Activated CD8-positive, alpha-beta memory T cell treated with anti-CD3 and anti-CD28 coated beads for 24 hours (primary cell): ENCODE results near the gene SLC6A15.

ENCODE experiments used
- DNase-seq: peaks from one replicate; pipeline ENCODE4 v3.0.0-alpha.2; 2020

Gene SLC6A15

DNA sequence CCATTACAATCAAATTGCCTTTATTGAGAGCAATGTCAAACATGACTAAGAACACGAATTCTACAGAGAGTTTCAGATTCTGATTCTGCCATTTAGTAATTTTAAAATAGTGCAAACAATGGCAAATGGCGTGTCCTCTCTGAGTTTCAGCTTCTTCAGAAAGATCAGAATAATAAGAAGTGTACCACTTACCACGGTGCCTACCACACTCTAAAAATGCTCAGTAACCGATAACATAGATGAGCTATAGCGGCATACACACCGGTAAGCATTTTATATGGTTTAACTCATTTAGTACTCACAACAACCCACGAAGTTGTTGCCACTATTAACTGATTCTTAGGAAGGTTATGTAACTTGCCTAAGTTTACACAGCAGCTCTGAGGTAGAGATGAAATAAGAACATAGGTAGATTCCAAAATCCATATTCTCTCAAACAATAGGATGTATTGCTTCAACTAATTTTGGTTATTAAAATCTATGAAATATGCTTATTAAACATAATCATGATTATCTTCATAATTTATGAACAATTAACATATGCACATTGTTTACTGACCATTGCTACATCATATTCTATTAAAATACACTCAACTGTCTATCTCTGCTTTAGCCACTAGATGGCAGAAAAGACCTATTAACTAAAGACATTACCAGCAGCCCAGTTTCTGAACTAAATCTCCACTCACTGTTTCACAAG is 38.3 kb downstream of the SLC6A15 start:
- DNase-seq: no peak

DNA sequence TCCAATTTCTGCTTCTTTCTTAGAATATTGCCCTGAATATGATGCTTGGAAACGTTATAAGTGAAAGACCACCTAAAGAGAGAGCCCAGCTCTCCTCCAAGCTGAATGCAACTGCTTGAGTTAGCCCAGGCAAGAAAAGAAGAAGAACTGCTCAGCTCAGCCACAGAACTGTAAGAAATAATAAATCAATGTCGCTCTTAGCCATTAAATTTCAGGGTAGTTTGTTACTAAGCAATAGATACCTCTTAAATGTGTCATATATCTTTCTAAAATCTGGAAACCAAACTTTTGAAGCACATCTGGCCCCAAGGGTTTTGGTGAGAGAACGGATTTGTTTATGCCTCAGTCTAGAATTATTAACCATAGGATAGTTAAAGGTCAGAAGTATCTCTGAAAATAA is 50.4 kb downstream of the SLC6A15 start:
- no peak for DNase-seq

DNA sequence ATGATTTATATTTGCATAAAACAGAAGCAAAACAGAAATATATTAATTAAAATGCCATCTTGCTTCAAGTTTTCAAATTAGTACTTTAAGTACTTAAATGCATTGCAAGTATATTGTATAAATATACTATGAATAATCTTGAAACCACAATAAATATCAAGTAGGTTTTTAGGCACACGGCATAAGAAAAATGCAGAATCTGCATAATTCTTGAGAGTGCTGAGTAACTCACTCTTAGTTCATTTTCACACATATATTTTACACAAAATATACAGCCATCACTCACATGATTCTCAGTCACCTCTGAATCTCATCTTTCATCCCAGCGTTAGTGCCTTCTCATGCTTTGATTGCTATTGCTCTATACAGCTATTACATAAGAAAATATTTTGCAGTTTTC is 51.9 kb downstream of the SLC6A15 start:
- DNase-seq: no peak

DNA sequence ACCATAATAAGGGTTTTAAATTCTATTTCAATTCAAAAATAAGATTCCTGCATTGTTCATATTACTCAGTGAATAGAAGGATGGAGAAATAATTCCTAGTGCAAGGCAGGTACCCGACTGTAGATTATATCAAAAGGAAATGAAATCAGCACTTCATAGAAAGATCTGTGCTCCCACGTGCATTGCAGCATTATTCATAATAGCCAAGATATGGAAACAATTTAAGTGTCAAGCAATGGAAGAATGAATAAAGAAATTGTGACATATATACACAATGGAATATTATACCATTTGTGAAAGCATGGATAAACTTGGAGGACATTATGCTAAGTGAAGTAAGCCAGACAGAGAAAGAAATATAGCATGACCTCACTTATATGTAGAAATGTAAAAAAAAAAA is 53.8 kb downstream of the SLC6A15 start:
- DNase-seq: no peak

DNA sequence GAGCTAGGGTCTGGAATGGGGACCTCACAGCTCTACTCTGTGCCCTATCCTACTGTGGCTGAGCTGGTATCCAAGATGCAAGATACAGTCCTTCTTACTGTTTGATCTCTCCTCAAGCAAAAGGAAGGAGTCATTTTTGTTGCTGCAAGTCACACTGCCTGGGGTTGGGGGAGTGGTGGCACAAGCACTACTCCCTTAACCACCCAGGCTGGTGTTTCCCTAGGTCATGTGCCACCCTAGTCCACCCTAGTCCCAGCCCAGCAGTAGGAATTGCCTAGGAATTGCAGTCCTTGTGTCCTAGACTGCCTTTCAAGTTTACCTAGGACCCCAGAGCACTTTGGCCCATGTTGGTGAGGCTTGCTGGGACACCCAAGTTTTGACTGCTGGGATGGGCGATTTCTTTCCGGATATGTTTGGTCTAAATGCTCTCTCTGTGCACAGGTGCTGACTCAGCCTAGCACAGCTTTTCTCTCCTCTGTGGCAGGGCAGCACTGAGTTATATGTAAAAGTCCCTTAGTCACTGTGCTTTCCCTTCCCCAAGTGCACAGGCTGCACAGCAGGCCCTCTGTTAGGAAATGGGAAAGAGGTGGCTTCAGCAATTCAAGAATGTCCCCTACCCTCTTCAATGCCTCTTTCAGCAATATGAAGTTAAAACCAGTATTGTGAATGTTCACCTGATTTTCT is 54.9 kb downstream of the SLC6A15 start:
- no peak for DNase-seq

GRCh38 chr12:84856156-84856900 is 56.3 kb downstream of the SLC6A15 start:
- no peak for DNase-seq

GRCh38 chr12:84843593-84844144 is 68.9 kb downstream of the SLC6A15 start:
- DNase-seq: no peak

DNA sequence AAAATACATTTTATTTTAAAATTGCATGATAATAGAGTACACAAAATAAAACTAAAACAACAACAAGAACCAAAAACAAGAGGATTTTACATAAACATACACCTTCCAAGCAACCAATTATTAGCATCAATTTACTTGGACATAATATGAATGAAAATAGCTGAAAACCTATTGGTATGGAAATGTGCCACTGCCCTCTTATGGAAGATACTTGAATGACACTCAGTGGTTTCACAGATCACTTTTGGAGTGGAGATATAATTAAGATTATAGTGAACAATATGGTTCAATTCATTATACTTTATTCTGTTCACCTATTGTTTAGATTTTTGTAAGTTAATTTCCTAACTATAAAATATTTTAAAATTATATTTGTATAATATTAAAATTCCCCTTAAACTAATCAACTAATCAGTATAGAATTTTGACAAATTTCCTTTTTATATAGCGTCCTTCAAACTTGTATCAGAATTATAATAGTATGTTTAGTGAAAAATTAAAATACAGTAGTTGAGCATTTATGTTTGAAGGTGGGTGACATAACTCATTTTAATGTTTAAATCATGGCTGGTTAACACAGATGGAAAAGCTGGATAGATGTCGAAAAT is 70.1 kb downstream of the SLC6A15 start:
- no peak for DNase-seq

DNA sequence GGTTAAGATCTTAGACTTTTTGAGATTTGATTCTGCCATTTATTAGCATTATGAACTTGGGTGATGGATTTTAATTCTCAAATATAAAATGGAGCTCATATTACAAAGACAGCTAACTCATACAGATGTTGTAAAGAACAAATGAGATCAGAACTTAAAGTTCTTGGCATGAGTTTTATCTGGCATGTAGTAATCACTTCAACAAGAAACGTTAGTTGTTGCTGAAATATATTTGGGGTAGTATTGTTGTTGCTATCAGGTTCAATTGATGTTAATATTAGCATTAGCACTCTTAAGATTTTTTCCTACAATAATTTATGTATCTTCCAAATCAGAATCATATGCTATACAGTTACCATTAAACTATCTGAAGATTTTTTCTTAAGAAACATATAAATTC is 71.0 kb downstream of the SLC6A15 start:
- DNase-seq: no peak

- no peak for DNase-seq
Observed at GRCh38 chr12:84840356-84840755, 72.2 kb downstream of the SLC6A15 start.

DNA sequence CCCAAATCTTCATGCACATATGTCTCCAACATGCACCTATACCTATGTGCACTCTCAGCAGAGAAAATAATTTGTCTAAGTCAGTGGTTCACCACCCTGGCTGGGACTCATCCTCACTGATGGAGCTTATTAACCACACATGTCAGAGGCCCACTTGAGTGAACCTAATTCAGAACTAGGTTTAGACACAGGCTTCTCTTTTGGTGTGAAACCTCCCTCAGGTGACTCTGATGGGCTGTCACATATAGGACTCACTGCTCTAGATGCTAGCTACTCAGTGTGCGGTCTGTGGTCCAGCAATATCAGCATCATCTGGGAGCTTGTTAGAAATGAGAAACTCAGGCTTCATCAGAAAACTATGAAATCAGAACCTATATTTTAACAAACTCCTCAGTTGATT is 85.7 kb downstream of the SLC6A15 start:
- DNase-seq: no peak

DNA sequence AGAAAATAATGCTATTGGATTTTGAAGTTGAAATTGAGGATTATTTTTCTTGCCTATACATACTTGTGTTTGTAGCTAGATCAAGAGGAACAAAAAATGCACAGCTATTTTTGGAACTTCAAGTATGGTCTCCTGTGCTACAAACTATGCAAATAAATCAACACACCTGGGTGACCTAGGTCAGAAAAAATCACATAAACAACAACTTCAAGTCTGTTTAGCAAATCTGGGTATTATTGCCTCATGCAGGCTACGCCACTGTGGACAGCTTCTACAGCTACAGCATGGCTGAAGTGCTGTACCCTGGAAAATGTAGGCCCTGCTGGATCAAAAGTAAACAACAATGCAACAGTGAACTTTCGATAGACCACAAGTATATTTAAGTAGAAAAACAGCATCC is 87.5 kb downstream of the SLC6A15 start:
- DNase-seq: no peak

DNA sequence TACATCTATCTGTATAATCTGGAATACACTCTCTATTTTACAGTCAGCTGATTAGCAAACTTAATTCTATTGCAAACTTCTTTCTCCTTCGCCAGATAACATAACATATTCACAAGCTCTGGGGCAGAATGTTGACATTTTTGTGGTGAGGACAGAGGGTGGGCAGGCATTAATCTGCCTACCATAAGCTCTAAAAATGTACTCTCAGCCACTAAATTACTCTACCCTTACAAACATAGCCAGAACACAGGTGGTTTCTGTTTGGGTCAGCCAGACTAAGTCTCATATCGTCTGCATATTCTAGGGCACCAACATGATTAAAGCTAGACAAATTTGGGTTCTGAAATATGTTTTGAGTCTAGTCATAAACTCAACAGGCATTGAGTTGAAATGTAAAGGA is 90.1 kb downstream of the SLC6A15 start:
- no peak for DNase-seq

DNA sequence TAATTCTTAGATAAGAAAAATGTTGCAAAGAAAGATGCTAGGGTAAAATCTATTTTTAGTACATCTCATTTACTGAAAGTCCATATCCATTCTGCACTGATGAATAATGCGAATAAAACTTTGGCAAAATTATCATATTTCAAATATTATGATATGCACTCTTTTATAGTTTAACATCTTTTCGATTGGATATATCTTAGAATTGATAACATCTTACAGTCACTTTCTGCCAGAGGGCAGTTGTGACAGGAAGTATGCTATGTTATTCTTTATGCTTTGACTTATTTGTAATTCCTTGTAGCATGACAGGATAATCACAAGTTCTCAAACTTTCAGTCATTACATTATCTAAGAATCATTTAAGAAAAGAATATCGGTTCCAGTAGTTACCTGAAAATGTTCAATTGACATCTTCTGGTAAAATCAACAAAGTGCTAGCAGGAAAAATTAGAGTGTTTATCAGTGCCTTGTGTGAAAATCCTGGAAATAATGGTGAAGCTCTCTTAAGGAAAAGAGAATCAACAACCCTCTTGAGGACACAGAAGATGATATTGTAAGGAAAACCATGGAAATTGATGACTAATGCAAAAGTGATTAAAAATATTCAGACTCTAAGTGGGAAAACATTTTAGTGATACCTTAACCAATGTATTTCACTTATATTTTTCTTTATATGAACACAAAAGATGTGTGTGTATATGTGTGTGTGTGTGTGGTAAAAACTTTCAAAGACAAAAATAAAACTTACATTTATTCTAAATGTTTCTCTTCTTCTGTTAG is 95.5 kb downstream of the SLC6A15 start:
- no peak for DNase-seq

GRCh38 chr12:84814664-84815245 is 97.8 kb downstream of the SLC6A15 start:
- DNase-seq: no peak

- DNase-seq: no peak
Observed at GRCh38 chr12:84813780-84814663, 98.6 kb downstream of the SLC6A15 start.

GRCh38 chr12:84811291-84811690 is 101.3 kb downstream of the SLC6A15 start:
- no peak for DNase-seq

- no peak for DNase-seq
Observed at GRCh38 chr12:84810611-84811010, 102.0 kb downstream of the SLC6A15 start.
